NCI-H2081 treated with DMSO at 0.1 percent for 48 hours (cell line): Measurements from ENCODE around the gene CEP70.
"Not testable (repeated sequence)": the region's sequence is repeated elsewhere in the genome, so short reads cannot be mapped to it uniquely, and the experiment has no call there.

Source experiments
- DNase-seq: peaks from one replicate; lab custom pipeline; 2025; lab: John Stamatoyannopoulos, UW

Gene CEP70

DNA sequence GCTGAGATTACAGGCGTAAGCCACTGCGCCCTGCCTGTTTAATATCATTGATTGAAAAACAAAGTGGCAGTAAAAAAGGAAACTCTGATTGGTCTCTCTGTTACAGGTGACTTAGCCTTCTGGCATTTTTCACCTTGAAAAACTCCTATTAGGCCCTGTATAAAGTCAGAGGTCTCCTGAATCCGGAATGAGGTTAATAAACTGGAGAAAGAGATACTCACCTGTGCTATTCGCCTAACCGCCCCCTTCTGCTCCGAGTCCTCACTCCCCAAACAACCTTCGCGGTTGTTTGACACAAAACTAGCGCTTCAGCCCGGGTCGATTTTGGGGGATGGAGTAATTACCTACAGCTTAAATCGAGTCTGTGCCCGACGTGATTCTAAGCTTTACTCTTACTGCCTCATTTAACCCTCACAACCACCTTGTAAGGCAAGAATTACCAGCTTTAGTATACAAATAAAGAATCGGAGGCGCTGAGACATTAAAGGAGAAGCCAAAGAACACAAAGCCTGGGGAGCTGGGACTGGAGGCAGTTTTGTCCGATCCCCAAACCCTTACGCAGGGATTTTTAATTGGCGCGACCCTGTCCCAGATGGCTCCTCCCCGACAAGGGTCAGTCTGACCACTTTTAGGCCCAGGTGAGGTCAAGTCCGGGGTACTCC is 441 bp downstream of the CEP70 start:
- DNase-seq = no peak

DNA sequence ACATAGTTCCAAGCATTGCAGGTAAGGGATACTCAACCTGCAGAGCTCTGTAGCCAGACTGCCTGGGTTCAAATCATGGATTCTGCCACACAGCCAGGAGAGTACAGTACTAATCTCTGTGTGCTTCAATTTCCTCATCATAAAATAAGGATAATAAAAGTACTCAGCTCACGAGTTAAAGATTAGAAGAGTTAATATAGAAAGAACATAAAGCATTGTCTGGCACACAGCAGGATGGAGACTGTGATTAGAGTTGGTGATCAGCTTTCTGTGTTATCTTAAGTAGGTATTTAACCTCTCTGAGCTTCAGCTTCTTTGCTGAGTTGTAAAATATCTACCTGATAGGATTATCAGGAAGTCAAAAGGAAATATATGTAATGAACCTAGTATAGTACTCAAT is 2.7 kb downstream of the CEP70 start:
- DNase-seq = no peak

GRCh38 chr3:138588445-138588844 is 5.6 kb downstream of the CEP70 start:
- no peak for DNase-seq

GRCh38 chr3:138587374-138587773 is 6.7 kb downstream of the CEP70 start:
- no peak for DNase-seq

- no peak for DNase-seq
Measured at GRCh38 chr3:138578961-138579574, 15.0 kb downstream of the CEP70 start.

- no peak for DNase-seq
Measured at GRCh38 chr3:138578141-138578540, 15.9 kb downstream of the CEP70 start.

- no peak for DNase-seq
Measured at GRCh38 chr3:138573138-138573537, 20.9 kb downstream of the CEP70 start.

DNA sequence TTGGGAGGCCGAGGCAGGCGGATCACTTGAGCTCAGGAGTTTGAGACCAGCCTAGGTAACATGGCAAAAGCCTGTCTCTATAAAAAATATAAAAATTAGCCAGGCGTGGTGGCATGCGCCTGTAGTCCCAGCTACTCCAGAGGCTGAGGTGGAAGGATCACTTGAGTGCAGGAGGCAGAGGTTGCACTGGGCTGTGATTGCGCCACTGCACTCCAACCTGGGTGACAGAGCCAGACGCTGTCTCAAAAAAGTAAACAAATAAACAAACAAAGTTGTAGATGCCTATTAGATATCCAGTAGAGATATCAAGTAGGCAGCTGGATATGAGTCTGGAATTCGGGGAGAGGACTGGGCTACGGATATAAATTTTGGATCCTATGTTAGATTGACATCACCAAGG is 24.4 kb downstream of the CEP70 start:
- DNase-seq = not testable (repeated sequence)

- DNase-seq = no peak
Measured at GRCh38 chr3:138569090-138569489, 25.0 kb downstream of the CEP70 start.

DNA sequence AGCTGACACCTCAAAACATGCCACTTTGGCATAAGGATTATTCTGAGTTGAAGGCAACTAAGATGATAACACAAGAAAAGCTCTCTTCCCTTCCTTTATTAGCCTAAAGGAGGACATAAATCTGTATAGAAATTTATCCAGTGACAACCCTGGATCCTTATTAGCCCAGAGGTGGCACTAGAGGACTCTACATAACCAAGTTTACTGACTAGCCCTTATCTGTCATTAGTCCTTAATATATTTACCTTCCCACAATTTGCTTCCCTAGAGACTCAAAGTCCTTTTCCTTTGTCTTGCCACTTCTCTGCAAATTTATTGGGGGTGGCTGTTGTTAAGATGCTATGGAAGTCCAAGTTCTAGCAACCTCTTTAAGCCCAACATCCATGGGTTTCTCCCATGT is 26.7 kb downstream of the CEP70 start:
- DNase-seq = no peak

DNA sequence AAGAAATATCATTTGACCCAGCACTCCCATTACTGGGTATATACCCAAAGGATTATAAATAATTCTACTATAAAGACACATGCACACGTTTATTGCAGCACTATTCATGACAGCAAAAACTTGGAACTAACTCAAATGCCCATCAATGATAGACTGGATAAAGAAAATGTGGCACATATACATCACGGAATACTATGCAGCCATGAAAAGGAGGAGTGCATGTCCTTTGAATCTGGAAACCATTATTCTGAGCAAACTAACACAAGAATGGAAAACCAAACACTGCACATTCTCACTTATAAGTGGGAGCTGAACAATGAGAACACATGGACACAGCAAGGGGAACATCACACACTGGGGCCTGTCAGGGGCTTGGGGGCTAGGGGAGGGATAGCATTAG is 27.8 kb downstream of the CEP70 start:
- not testable (repeated sequence) for DNase-seq

- not testable (repeated sequence) for DNase-seq
Measured at GRCh38 chr3:138562902-138563301, 31.2 kb downstream of the CEP70 start.

DNA sequence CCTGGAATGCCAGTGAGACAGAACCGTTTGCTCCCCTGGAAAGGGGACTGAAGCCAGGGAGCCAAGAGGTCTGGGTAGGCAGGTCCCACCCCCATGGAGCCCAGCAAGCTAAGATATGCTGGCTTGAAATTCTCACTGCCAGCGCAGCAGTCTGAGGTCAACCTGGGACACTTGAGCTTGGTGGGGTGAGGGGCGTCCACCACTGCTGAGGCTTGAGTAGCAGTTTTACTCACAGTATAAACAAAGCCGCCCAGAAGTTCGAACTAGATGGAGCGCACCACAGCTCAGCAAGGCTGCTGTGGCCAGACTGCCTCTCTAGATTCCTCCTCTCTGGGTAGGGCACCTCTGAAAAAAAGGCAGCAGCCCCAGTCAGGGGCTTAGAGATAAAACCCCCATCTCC is 33.6 kb downstream of the CEP70 start:
- no peak for DNase-seq

DNA sequence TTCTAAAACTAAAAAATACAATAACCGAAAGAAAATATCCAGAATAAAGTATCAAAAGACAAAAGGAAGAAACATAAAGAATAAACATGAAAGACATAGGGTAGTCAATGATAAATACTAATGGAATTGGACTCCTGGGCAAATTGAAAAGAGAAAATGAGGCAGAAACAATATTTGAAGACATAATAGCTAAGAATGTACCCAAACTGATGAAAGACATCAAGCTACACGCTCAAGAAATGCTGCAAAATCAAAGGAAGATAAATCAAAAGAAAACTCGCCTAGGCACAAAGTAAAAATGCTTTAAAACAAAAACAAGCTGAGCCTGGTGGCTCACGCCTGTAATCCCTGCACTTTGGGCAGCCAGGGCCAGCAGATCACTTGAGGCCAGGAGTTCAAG is 34.9 kb downstream of the CEP70 start:
- DNase-seq = no peak

DNA sequence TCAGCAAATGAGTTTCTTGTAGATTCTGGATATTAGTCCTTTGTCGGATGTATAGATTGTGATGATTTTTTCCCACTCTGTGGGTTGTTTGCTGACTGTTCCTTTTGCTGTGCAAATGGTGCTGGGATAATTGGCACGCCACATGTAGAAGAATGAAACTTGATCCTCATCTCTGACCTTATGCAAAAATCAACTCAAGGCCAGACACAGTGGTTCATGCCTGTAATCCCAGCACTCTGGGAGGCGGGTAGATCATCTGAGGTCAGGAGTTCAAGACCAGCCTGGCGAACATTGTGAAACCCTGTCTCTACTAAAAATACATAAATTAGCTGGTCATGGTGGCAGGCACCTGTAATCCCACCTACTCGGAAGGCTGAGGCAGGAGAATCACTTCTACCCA is 39.3 kb downstream of the CEP70 start:
- DNase-seq = not testable (repeated sequence)

DNA sequence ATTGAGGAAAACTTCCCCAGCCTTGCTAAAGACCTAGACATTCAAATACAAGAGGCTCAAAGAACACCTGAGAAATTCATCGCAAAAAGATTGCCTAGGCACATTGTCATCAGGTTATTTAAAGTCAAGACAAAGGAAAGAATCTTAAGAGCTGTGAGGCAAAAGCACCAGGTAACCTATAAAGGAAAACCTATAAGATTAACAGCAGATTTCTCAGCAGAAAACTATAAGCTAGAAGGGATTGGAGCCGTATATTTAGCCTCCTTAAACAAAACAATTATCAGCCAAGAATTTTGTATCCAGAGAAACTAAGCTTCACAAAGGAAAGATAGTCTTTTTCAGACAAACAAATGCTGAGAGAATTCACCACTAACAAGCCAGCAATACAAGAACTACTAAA is 43.1 kb downstream of the CEP70 start:
- not testable (repeated sequence) for DNase-seq

GRCh38 chr3:138549179-138549977 is 44.7 kb downstream of the CEP70 start:
- no peak for DNase-seq

GRCh38 chr3:138547342-138547975 is 46.6 kb downstream of the CEP70 start:
- DNase-seq = no peak

DNA sequence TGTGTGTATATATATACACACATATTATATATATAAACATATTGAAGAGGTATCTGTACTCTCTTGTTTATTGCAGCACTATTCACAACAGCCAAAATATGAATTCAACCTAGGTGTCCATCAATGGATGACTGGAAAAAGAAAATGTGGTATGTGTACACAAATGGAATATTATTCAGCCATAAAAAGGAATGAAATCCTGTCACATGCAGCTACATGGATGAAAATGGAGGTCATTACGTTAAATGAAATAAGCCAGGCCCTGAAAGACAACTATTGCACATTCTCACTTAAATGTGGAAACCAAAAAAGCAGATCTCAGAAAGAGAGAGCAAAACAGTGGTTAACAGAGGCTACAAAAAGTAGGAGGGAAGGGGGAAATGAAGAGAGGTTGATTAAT is 49.5 kb downstream of the CEP70 start:
- no peak for DNase-seq

- DNase-seq = no peak
Measured at GRCh38 chr3:138542977-138543376, 51.1 kb downstream of the CEP70 start.

DNA sequence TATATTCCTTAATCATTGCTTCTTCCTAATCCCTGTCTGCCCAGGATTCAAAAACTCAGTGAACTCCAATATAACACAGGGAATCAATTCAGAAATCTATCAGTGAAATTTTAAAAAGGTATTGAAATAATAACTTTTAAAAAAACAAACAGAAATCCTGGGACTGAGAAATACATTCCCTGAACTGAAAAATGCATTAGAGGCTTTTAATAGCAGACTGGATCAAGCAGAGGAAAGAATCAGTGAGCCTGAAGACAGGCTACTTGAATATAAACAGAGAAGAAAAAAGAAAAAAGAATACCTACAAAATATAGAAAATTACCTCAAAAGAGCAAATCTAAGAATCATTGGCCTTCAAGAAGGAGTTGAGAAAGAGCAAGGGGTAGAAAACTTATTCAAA is 54.7 kb downstream of the CEP70 start:
- DNase-seq = no peak

- DNase-seq = not testable (repeated sequence)
Measured at GRCh38 chr3:138521445-138521844, 72.6 kb downstream of the CEP70 start.
